Panc1 (cell line): Measurements from ENCODE around the gene SCAMP4. TPM values are rescaled to one million over a fixed set of nuclear protein-coding genes. Genes with fewer than 3 reads are reported as not detected.

Experiments
- ATAC-seq: fragments of 200-7000 bp; cut with Tn5 transposase; 2 replicates; pipeline ENCODE4 v1.9.1; 2020; ENCODE audit warnings: mild to moderate bottlenecking, moderate library complexity
- BruUV-seq: library from RNA; stranded (reverse); fragments of 400-500 nt; replicated peaks from 2 replicates; lab custom pipeline; 2021; lab: Mats Ljungman, UMichigan
- CTCF ChIA-PET: fragments of 300-600 bp; sonication (Branson Sonifier 250); formaldehyde crosslinking; loops from one replicate; lab custom pipeline; 2022; ENCODE audit warnings: antibody characterized with exemption; lab: Charles Lee
- POLR2A ChIA-PET: fragments of 300-600 bp; sonication (Branson Sonifier 250); formaldehyde crosslinking; loops from one replicate; lab custom pipeline; 2022; ENCODE audit warnings: antibody characterized with exemption; lab: Charles Lee
- DNase-seq: peaks from one replicate; pipeline ENCODE4 v3.0.0-alpha.2; 2010; ENCODE audit warnings: low read depth, low spot score
- H3K27ac ChIP-seq: 2 replicates; pipeline ENCODE4 v1.5.1; 2011; ENCODE audit warnings: mild to moderate bottlenecking, low read length, inconsistent platforms
- H3K27me3 ChIP-seq: fragments of 200-500 bp; sonication (Bioruptor generic); 2 replicates; pipeline ENCODE4 v1.6.0; 2014; ENCODE audit warnings: low read length, inconsistent platforms; ENCODE audit not compliant: control insufficient read depth, insufficient read depth
- H3K36me3 ChIP-seq: fragments of 200-500 bp; sonication (Bioruptor generic); 2 replicates; pipeline ENCODE4 v1.5.1; 2014; ENCODE audit warnings: inconsistent platforms, mild to moderate bottlenecking, low read length, moderate library complexity; ENCODE audit not compliant: control insufficient read depth, insufficient read depth
- H3K4me1 ChIP-seq: 2 replicates; pipeline ENCODE4 v1.5.1; 2011; ENCODE audit warnings: inconsistent platforms, mild to moderate bottlenecking, low read length, moderate library complexity; ENCODE audit not compliant: control insufficient read depth, insufficient read depth
- H3K4me3 ChIP-seq, 2 experiments: 2 replicates each; pipeline ENCODE4 v1.5.1; 2011 to 2012; ENCODE audit warnings: low read depth in 2 of 2, low read length in 2 of 2, mild to moderate bottlenecking in 2 of 2, inconsistent platforms in 1 of 2, moderate library complexity in 1 of 2
- H3K9me3 ChIP-seq: fragments of 200-500 bp; sonication (Bioruptor generic); 2 replicates; pipeline ENCODE4 v1.5.1; 2014; ENCODE audit warnings: low read depth, mild to moderate bottlenecking, inconsistent platforms, low read length, moderate library complexity; ENCODE audit not compliant: control insufficient read depth, insufficient read depth
- POLR2AphosphoS5 ChIP-seq: IDR thresholded peaks from 2 replicates; pipeline ENCODE4 v1.6.1; 2012; ENCODE audit warnings: mild to moderate bottlenecking, low read depth, low read length, moderate library complexity
- SIN3A ChIP-seq: IDR thresholded peaks from 2 replicates; pipeline ENCODE4 v1.6.1; 2012; ENCODE audit warnings: low read depth, mild to moderate bottlenecking, low read length, moderate library complexity, borderline replicate concordance; ENCODE audit not compliant: insufficient read depth
- TCF7L2 ChIP-seq: IDR thresholded peaks from 2 replicates; pipeline ENCODE4 v1.6.1; 2011; ENCODE audit warnings: mild to moderate bottlenecking, low read depth, low read length, inconsistent platforms
- in situ Hi-C: cut with HindIII; loops from 2 replicates; pipeline ENCODE4 v1.10.0; 2016; ENCODE audit warnings: low sequenced_read_pairs, low pct_unique_long_range_greater_than_20kb
- intact Hi-C: fragments of 100-400 bp; cut with micrococcal nuclease; formaldehyde crosslinking; loops from one replicate; pipeline ENCODE4 v1.10.0; 2022; ENCODE audit not compliant: unreplicated experiment
- total RNA-seq: library from RNA; stranded (reverse); gene quantifications from one replicate; pipeline ENCODE4 v1.2.1, GENCODE V29; 2021; ENCODE audit not compliant: unreplicated experiment
- TF ChIP-seq, protein P1 (sequence below): fragments of 450-650 bp; IDR thresholded peaks from 2 replicates; pipeline ENCODE4 v1.5.1; 2017; ENCODE audit warnings: mild to moderate bottlenecking
- TF ChIP-seq, protein P2 (sequence below), 2 experiments: IDR thresholded peaks; 2 replicates each; pipeline ENCODE4 v1.6.1; 2011 to 2012; ENCODE audit warnings: low read depth in 2 of 2, control low read depth in 1 of 2, low read length in 1 of 2, mild to moderate bottlenecking in 1 of 2, moderate library complexity in 1 of 2; ENCODE audit not compliant: insufficient read depth in 1 of 2

The SCAMP4 gene
- total RNA-seq, 1 experiment from 2014 or later, result 98.4 TPM

DNA sequence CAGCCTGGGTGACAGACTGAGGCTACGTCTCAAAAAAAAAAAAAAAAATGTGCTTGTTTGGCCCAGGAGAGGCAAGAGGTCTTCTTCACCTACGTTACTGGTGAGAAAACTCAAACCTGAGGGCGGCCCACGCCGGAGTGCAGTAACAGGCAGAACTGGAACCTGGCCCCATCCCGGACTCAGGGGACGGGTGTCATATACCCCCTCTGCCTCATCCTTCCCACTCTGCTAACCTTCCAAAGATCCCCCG lies 414 bp upstream of the SCAMP4 start:
- H3K9me3 ChIP-seq, result no peaks in the 10 kb centered on the region
- H3K4me3 ChIP-seq, result peak overlapping the region; percentile 60 to 62
- TF ChIP-seq, protein P1, sequence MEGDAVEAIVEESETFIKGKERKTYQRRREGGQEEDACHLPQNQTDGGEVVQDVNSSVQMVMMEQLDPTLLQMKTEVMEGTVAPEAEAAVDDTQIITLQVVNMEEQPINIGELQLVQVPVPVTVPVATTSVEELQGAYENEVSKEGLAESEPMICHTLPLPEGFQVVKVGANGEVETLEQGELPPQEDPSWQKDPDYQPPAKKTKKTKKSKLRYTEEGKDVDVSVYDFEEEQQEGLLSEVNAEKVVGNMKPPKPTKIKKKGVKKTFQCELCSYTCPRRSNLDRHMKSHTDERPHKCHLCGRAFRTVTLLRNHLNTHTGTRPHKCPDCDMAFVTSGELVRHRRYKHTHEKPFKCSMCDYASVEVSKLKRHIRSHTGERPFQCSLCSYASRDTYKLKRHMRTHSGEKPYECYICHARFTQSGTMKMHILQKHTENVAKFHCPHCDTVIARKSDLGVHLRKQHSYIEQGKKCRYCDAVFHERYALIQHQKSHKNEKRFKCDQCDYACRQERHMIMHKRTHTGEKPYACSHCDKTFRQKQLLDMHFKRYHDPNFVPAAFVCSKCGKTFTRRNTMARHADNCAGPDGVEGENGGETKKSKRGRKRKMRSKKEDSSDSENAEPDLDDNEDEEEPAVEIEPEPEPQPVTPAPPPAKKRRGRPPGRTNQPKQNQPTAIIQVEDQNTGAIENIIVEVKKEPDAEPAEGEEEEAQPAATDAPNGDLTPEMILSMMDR, result no peak
- TF ChIP-seq, protein P2, sequence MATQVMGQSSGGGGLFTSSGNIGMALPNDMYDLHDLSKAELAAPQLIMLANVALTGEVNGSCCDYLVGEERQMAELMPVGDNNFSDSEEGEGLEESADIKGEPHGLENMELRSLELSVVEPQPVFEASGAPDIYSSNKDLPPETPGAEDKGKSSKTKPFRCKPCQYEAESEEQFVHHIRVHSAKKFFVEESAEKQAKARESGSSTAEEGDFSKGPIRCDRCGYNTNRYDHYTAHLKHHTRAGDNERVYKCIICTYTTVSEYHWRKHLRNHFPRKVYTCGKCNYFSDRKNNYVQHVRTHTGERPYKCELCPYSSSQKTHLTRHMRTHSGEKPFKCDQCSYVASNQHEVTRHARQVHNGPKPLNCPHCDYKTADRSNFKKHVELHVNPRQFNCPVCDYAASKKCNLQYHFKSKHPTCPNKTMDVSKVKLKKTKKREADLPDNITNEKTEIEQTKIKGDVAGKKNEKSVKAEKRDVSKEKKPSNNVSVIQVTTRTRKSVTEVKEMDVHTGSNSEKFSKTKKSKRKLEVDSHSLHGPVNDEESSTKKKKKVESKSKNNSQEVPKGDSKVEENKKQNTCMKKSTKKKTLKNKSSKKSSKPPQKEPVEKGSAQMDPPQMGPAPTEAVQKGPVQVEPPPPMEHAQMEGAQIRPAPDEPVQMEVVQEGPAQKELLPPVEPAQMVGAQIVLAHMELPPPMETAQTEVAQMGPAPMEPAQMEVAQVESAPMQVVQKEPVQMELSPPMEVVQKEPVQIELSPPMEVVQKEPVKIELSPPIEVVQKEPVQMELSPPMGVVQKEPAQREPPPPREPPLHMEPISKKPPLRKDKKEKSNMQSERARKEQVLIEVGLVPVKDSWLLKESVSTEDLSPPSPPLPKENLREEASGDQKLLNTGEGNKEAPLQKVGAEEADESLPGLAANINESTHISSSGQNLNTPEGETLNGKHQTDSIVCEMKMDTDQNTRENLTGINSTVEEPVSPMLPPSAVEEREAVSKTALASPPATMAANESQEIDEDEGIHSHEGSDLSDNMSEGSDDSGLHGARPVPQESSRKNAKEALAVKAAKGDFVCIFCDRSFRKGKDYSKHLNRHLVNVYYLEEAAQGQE (IDR thresholded peaks at IDR 0.05; ENCODE audit: insufficient read depth in 1 of 2, low read depth in 2 of 2, low read length in 1 of 2), result no peak
- TF ChIP-seq TCF7L2 (no peak), POLR2AphosphoS5 (no peak), SIN3A (no peak)
- POLR2A ChIA-PET, result no interaction called here
- CTCF ChIA-PET, result no interaction called here
- intact Hi-C loops, result no loop called here
- BruUV-seq, result no TSS peak
- in situ Hi-C loops, result no loop called here
- peaks cover 17% of the 10 kb centered on the region for H3K4me1 ChIP-seq
- DNase-seq (no peak), ATAC-seq (no peak)
- H3K36me3 ChIP-seq, result no peaks in the 10 kb centered on the region
- peak overlapping the region; percentile 90 for H3K27ac ChIP-seq
- H3K27me3 ChIP-seq, result no peaks in the 10 kb centered on the region

DNA sequence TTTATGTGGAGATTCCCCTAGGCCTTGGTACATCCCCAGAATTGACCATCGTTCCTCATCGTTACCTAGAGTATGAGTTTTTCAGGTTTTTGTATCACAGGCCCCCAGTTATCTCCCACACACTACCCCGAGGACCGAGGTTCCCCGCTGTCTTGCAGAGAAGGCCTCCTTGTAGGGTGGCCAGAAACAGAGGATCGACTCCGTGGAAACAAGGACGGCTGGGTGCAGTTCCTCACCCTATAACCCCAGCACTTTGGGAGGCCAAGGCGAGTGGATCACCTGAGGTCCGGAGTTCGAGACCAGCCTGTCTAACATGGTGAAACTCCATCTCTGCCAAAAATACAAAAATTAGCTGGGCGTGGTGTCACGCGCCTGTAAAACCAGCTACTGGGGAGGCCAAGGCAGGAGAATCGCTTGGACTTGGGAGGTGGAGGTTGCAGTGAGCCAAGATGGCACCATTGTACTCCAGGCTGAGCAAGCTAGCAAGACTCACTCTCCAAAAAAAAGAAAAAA lies 720 bp downstream of the SCAMP4 start:
- H3K27ac ChIP-seq, result peak overlapping the region; percentile 93
- H3K36me3 ChIP-seq, result no peaks in the 10 kb centered on the region
- H3K4me1 ChIP-seq, result peaks cover 17% of the 10 kb centered on the region
- ATAC-seq (no peak), DNase-seq (no peak)
- in situ Hi-C loops (no loop called here), intact Hi-C loops (no loop called here)
- CTCF ChIA-PET, result no interaction called here
- H3K27me3 ChIP-seq, result no peaks in the 10 kb centered on the region
- no peaks in the 10 kb centered on the region for H3K9me3 ChIP-seq
- H3K4me3 ChIP-seq, result peak overlapping the region; percentile 60 to 70
- POLR2A ChIA-PET, result interaction anchor here (0.7 kb wide), 1 partner anchor 13 kb away, joined by 3 read pairs; no protein-coding TSS in a partner anchor
- BruUV-seq, result no TSS peak
- no peak for TF ChIP-seq SIN3A
- TF ChIP-seq, protein P2 (IDR thresholded peaks at IDR 0.05; ENCODE audit: insufficient read depth in 1 of 2, low read depth in 2 of 2, low read length in 1 of 2), result no peak
- TF ChIP-seq POLR2AphosphoS5, result no peak
- TF ChIP-seq TCF7L2, result no peak
- TF ChIP-seq, protein P1, result no peak
